Left lung (tissue), 10 donors: ENCODE measurements around the gene MLLT3. TPM values are rescaled to one million over a fixed set of nuclear protein-coding genes. Genes with fewer than 3 reads are reported as not detected.
"Not testable (repeated sequence)": the region's sequence is repeated elsewhere in the genome, so short reads cannot be mapped to it uniquely, and the experiment has no call there.

ENCODE experiments used
- ATAC-seq: fragments of 200-7000 bp; cut with Tn5 transposase; one replicate; pipeline ENCODE4 v1.9.1; 2020; ENCODE audit warnings: moderate library complexity
- DNase-seq, 4 donors: peaks; one replicate each; pipeline ENCODE4 v3.0.0-alpha.2; 2013 to 2020
- H3K27ac ChIP-seq, 2 donors: fragments of 200-600 bp; sonication (generic) in 1 of 2; one replicate each; pipeline versions ENCODE4 v1.5.0 to v1.8.0; 2020 to 2021
- H3K27me3 ChIP-seq, 2 donors: fragments of 200-600 bp; sonication (generic) in 1 of 2; one replicate each; pipeline versions ENCODE4 v1.5.0 to v1.8.0; 2020 to 2021
- H3K36me3 ChIP-seq, 2 donors: fragments of 200-600 bp; sonication (generic) in 1 of 2; one replicate each; pipeline versions ENCODE4 v1.5.0 to v1.8.0; 2020 to 2021
- H3K4me1 ChIP-seq, 2 donors: fragments of 200-600 bp; one replicate each; pipeline ENCODE4 v1.8.0; 2021
- H3K4me3 ChIP-seq, 2 donors: fragments of 200-600 bp; sonication (generic) in 1 of 2; one replicate each; pipeline versions ENCODE4 v1.5.0 to v1.8.0; 2020 to 2021; ENCODE audit warnings: mild to moderate bottlenecking in 1 of 2
- H3K9me3 ChIP-seq, 2 donors: fragments of 200-600 bp; sonication (generic) in 1 of 2; one replicate each; pipeline versions ENCODE4 v1.5.0 to v1.8.0; 2020 to 2021
- intact Hi-C, 2 donors: fragments of 100-400 bp; cut with DNase I; formaldehyde crosslinking; loops; one replicate each; pipeline versions ENCODE4 v1.11.2 to v1.14.2; 2022
- polyA plus RNA-seq, 6 donors: library from polyadenylated mRNA; unstranded; fragments of 120-200 nt; gene quantifications; one replicate each; pipeline ENCODE4 v1.2.1, GENCODE V29; 2013; ENCODE audit not compliant: insufficient read length in 6 of 6
- total RNA-seq, 2 donors: library from RNA; stranded (reverse); fragmentation: NEBNext Ultra II Directional; extraction: Animal tissue kit (Norgen Biotek cat#: 25700); gene quantifications; one replicate each; pipeline ENCODE4 v1.2.1, GENCODE V29; 2021
- TF ChIP-seq, protein P1 (sequence below), 2 donors: fragments of 200-600 bp; sonication (generic) in 1 of 2; IDR thresholded peaks; one replicate each; pipeline versions ENCODE4 v1.5.0 to v1.8.0; 2021; ENCODE audit warnings: antibody characterized with exemption in 2 of 2
- donor health status: DM: no; HTN: yes; CAD: no.
- donor health status: DM: no; HTN: no; CAD: no.

Gene MLLT3
- total and polyA plus RNA-seq, 8 donors: 17.0 to 38.2 (median 32.5) TPM

DNA sequence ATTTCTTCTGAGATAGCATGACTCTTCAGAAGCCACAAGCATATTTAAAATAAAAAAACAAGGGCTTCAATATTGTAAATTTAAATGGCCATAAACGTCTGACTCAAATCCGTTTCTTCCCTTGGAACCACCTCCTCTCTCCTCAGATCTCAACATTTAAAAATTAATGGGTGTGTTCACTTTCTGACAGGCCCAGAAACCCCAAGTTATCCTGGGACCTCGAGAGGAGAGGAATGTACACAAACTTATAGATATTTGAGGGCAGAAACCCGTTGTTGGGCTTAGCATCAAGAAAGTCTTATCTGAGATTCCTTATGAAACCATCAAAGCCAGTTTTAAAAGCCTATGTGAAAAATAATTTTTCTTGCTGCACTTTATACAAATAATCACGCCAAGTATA lies 29.2 kb downstream of the MLLT3 start:
- no peak overlapping the region for H3K4me3 ChIP-seq
- H3K9me3 ChIP-seq: no peaks in the 10 kb centered on the region
- H3K27ac ChIP-seq: no peak overlapping the region
- no peaks in the 10 kb centered on the region for H3K27me3 ChIP-seq
- intact Hi-C loops: no loop called here
- no peak for DNase-seq
- H3K4me1 ChIP-seq: no peaks in the 10 kb centered on the region
- no peak for ATAC-seq
- H3K36me3 ChIP-seq: no peaks in the 10 kb centered on the region
- TF ChIP-seq, protein P1, sequence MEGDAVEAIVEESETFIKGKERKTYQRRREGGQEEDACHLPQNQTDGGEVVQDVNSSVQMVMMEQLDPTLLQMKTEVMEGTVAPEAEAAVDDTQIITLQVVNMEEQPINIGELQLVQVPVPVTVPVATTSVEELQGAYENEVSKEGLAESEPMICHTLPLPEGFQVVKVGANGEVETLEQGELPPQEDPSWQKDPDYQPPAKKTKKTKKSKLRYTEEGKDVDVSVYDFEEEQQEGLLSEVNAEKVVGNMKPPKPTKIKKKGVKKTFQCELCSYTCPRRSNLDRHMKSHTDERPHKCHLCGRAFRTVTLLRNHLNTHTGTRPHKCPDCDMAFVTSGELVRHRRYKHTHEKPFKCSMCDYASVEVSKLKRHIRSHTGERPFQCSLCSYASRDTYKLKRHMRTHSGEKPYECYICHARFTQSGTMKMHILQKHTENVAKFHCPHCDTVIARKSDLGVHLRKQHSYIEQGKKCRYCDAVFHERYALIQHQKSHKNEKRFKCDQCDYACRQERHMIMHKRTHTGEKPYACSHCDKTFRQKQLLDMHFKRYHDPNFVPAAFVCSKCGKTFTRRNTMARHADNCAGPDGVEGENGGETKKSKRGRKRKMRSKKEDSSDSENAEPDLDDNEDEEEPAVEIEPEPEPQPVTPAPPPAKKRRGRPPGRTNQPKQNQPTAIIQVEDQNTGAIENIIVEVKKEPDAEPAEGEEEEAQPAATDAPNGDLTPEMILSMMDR (IDR thresholded peaks at IDR 0.05): no peak

DNA sequence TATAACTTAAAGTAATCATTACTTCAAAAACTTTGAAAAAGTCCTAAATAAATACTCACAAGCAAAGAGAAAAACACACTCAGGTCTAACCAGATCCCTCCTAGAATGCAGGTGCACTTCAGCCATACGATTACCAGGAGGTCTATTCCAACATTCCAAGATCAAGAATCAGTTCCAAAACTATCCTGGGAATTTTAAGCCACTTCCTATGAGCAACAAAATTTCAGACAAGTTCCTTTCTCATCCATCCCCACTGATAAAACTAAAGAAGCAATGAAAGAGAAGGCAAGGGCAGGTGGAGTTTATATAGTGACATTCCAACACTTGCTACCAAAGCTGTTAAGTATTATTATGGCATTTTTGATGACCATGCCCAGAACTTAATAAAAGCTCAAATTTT lies 29.6 kb downstream of the MLLT3 start:
- Histone ChIP-seq H3K9me3 (no peaks in the 10 kb centered on the region), H3K27ac (no peak overlapping the region), H3K27me3 (no peaks in the 10 kb centered on the region), H3K36me3 (no peaks in the 10 kb centered on the region), H3K4me1 (no peaks in the 10 kb centered on the region), H3K4me3 (no peak overlapping the region)
- no peak for ATAC-seq
- intact Hi-C loops: no loop called here
- DNase-seq: no peak
- TF ChIP-seq, protein P1 (IDR thresholded peaks at IDR 0.05): no peak

DNA sequence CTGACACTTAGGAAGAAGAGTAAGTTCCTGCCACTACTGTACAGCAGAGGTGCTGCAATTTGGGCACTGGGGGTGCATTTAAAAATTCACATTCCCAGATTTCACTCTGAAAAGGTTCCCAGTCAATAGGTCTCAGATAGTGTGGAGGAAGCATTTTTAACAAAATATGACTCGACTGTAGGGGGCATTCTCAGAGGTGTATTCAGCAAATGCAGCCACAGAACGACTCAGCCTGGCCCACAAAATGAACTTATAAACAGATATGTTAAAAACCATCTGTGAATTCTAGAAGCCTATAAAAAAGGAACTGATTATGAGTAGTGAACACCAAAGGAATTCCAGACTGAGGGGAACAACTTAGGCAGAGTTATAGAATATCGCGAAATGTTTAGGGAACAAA lies 31.1 kb downstream of the MLLT3 start:
- Histone ChIP-seq H3K27ac (no peak overlapping the region), H3K9me3 (no peaks in the 10 kb centered on the region), H3K27me3 (no peaks in the 10 kb centered on the region), H3K36me3 (no peaks in the 10 kb centered on the region), H3K4me1 (no peaks in the 10 kb centered on the region), H3K4me3 (no peak overlapping the region)
- ATAC-seq (no peak), DNase-seq (no peak)
- intact Hi-C loops: no loop called here
- TF ChIP-seq, protein P1 (IDR thresholded peaks at IDR 0.05): no peak

DNA sequence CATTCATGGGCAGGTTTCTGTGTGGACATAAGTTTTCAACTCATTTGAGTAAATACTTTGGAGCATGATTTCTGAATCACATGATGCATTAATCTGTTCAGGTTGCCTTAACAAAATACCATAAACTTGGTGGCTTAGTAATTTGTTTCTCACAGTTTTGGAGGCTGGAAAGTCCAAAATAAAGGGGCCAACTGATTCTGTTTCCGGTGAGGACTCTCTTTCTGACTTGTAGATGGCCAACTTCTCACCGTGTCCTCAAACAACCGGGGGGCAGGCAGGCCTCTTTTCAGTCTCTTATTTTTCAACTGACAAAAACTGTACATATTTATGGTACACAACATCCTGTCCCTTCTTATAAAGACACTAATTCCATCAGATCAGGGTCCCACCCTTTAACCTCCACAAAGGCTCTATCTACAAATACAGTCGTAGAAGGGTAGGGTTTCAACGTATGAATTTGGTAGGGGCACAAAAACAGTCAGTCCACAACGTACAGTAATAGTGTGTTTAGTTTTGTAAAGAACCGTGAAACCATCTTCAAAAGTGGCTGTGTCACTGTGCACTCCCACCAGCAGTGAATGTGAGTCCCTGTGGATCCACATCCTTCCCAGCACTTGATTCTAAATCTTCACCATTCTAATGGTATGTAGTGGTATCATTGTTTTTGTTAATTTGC lies 37.2 kb downstream of the MLLT3 start:
- no peak for ATAC-seq
- intact Hi-C loops: no loop called here

DNA sequence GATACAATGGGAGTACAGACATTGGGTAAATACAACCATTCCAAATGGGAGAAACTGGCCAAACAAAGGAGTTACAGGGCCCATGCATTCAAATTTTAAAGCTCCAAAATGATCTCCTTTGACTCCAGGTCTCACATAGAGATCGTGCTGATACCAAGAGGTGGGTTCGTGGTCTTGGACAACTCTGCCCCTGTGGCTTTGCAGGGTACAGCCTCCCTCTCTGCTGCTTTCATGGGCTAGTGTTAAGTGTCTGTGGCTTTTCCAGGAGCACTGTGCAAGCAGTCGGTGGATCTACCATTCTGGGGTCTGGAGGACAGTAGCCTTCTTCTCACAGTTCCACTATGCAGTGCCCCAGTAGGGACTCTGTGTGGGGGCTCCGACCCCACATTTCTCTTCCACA lies 39.2 kb downstream of the MLLT3 start:
- intact Hi-C loops, H3K27ac ChIP-seq, DNase-seq, ATAC-seq, H3K4me1 ChIP-seq, H3K9me3 ChIP-seq, H3K27me3 ChIP-seq, H3K36me3 ChIP-seq, H3K4me3 ChIP-seq: not testable (repeated sequence)

More for the DNA sequence above, 37.2 kb downstream of the MLLT3 start:
- Histone ChIP-seq H3K27ac (no peak overlapping the region), H3K4me1 (peaks cover 0 to under 1% of the 10 kb centered on the region in 2 donors), H3K9me3 (no peaks in the 10 kb centered on the region), H3K27me3 (no peaks in the 10 kb centered on the region), H3K36me3 (no peaks in the 10 kb centered on the region), H3K4me3 (no peak overlapping the region)
- TF ChIP-seq, protein P1 (IDR thresholded peaks at IDR 0.05): no peak
- DNase-seq: no peak

DNA sequence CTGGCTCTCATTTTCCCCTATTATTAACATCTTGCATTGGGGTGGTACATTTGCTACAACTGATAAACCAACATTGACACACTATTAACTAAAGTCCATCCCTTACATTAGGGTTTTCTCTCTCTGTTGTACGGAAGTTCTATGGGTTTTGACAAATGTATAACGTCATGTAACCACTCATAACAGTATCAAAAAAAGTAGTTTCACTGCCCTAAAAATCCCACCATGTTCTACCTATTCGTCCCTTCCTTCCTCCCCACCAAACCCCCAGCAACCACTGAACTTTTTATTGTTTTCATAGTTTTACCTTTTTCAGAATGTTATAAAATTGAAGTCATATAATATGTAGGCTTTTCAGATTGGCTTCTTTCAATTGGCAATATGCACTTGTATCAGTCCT lies 40.1 kb downstream of the MLLT3 start:
- ATAC-seq: no peak
- TF ChIP-seq, protein P1 (IDR thresholded peaks at IDR 0.05): no peak

More for the DNA sequence above, 40.1 kb downstream of the MLLT3 start:
- Histone ChIP-seq H3K9me3 (no peaks in the 10 kb centered on the region), H3K4me1 (peaks cover 0 to 7% of the 10 kb centered on the region in 2 donors), H3K4me3 (no peak overlapping the region), H3K27ac (no peak overlapping the region), H3K36me3 (no peaks in the 10 kb centered on the region), H3K27me3 (no peaks in the 10 kb centered on the region)
- no peak for DNase-seq
- intact Hi-C loops: no loop called here
